Fibroblast of villous mesenchyme (primary cell): ENCODE data around the gene BLVRA. TPM values are rescaled to one million over a fixed set of nuclear protein-coding genes. Genes with fewer than 3 reads are reported as not detected.

ENCODE experiments used
- DNase-seq: peaks from one replicate; pipeline ENCODE4 v3.0.0-alpha.2; 2010; ENCODE audit warnings: low read depth
- H3K4me3 ChIP-seq: 2 replicates; pipeline ENCODE4 v1.5.1; 2011; ENCODE audit warnings: low read depth, mild to moderate bottlenecking, low read length
- CTCF ChIP-seq: IDR thresholded peaks from 2 replicates; pipeline ENCODE4 v1.5.1; 2012; ENCODE audit warnings: low read depth, mild to moderate bottlenecking, low read length; ENCODE audit not compliant: insufficient read depth
- total RNA-seq: library from RNA; depleted of rRNA; stranded (reverse); fragments of >200 nt; gene quantifications from 2 replicates; pipeline ENCODE4 v1.2.3, GENCODE V29; 2012

Gene BLVRA
- total RNA-seq, 1 donor, result 14.7 TPM

GRCh38 chr7:43834463-43835251 lies 76.2 kb downstream of the BLVRA start:
- no peak for TF ChIP-seq CTCF
- peak overlapping the region; percentile 21 for H3K4me3 ChIP-seq
- peak; percentile 39 for DNase-seq

GRCh38 chr7:43838201-43838658 lies 79.8 kb downstream of the BLVRA start:
- TF ChIP-seq CTCF, result no peak
- H3K4me3 ChIP-seq, result no peak overlapping the region
- DNase-seq, result no peak

GRCh38 chr7:43843296-43843695 lies 84.8 kb downstream of the BLVRA start:
- no peak for TF ChIP-seq CTCF
- H3K4me3 ChIP-seq, result no peak overlapping the region
- no peak for DNase-seq

- no peak for TF ChIP-seq CTCF
- no peak overlapping the region for H3K4me3 ChIP-seq
- no peak for DNase-seq
Measured at GRCh38 chr7:43844257-43844656, 85.8 kb downstream of the BLVRA start.

- TF ChIP-seq CTCF, result no peak
- H3K4me3 ChIP-seq, result no peak overlapping the region
- no peak for DNase-seq
Measured at GRCh38 chr7:43844662-43845061, 86.2 kb downstream of the BLVRA start.

- TF ChIP-seq CTCF, result no peak
- no peak for DNase-seq
Measured at GRCh38 chr7:43847496-43847895, 89.0 kb downstream of the BLVRA start.

GRCh38 chr7:43849047-43849446 lies 90.6 kb downstream of the BLVRA start:
- no peak overlapping the region for H3K4me3 ChIP-seq
- no peak for DNase-seq
- TF ChIP-seq CTCF, result no peak

More at GRCh38 chr7:43847496-43847895, 89.0 kb downstream of the BLVRA start:
- H3K4me3 ChIP-seq, result no peak overlapping the region
